Measurements from ENCODE around the gene TYMS. TPM values are rescaled to one million over a fixed set of nuclear protein-coding genes. Genes with fewer than 3 reads are reported as not detected.

Gene TYMS
- total RNA-seq, 2 experiments from 2014 or later: 324 to 329 TPM

DNA sequence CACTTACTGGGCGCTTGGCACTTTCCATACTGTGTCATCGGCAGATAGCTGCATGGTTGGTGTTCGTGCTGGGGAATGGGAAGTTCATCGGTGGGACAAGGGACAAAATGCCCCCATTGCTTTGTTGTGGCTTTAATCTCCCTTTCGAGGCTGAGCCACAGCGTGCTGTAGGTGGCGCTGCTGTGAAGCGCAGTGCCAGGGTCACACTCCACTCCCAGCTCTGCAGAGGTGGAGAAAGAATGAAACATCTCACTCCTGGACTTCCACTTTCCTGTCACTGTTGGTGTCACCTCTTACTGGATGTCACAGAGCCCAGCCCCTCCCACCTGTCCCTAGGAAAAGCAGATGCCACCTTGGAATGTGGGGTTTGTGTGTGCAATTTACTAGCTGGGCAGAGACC is 8.7 kb downstream of the TYMS start:
- ATAC-seq (peak; percentile 34), DNase-seq (no peak)
- H3K9me3 Mint-ChIP-seq: peaks cover 11% of the 10 kb centered on the region
- TF ChIP-seq CTCF (IDR thresholded peaks at IDR 0.05): no peak
- ChIA-PET CTCF (no interaction called here), POLR2A (no interaction called here)
- no peaks in the 10 kb centered on the region for H3K27me3 Mint-ChIP-seq
- H3K4me1 Mint-ChIP-seq (ENCODE audit: low read depth): peaks cover 6% of the 10 kb centered on the region
- H3K27ac Mint-ChIP-seq: no peak overlapping the region
- intact Hi-C loops (cut with micrococcal nuclease): no loop called here
- H3K36me3 Mint-ChIP-seq (ENCODE audit: low read depth): peaks cover 54% of the 10 kb centered on the region
- no peak overlapping the region for H3K4me3 Mint-ChIP-seq

DNA sequence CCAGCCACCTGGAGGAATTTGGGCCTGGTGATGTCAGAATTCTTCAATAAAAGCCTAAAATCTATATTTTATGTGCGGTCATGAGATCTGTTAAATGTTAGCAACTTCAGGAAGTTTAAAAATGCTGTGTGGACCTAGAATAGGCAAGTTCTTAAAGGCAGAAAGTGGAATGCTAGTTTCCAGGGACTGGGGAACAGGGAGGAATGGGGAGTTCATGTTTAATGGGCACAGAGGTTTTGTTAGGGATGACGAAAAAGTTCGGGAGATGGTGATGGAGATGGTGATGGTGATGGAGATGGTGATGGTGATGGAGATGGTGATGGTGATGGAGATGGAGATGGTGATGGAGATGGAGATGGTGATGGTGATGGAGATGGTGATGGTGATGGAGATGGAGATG is 9.2 kb downstream of the TYMS start:
- no peak for TF ChIP-seq CTCF (IDR thresholded peaks at IDR 0.05)
- Mint-ChIP-seq H3K36me3 (ENCODE audit: low read depth) (peaks cover 54% of the 10 kb centered on the region), H3K27ac (no peak overlapping the region), H3K4me1 (ENCODE audit: low read depth) (peaks cover 6% of the 10 kb centered on the region), H3K27me3 (no peaks in the 10 kb centered on the region), H3K9me3 (peaks cover 8% of the 10 kb centered on the region), H3K4me3 (no peak overlapping the region)
- ChIA-PET CTCF (no interaction called here), POLR2A (no interaction called here)
- no peak for DNase-seq
- intact Hi-C loops (cut with micrococcal nuclease): no loop called here
- no peak for ATAC-seq

DNA sequence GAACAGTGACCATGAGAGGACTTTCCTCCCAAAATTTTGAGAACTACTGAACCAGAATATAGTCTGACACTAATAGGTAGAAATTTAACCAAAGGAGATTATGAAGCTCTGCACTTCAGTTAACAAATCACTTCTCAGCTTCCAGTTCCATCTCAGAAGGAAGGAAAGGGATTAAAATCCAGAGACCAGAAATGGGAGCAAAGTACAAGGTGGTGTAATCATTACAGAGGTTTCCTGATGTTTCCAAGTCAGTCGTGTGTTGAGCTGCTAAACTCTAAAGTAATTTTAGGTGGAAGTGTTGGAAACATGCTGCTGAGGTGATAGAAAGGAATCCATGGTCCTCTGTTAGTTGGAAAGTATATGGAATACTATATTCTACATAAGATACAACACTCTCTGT is 10.8 kb downstream of the TYMS start:
- intact Hi-C loops (cut with micrococcal nuclease): no loop called here
- Mint-ChIP-seq H3K36me3 (ENCODE audit: low read depth) (peaks cover 59% of the 10 kb centered on the region), H3K9me3 (peaks cover 4% of the 10 kb centered on the region)

DNA sequence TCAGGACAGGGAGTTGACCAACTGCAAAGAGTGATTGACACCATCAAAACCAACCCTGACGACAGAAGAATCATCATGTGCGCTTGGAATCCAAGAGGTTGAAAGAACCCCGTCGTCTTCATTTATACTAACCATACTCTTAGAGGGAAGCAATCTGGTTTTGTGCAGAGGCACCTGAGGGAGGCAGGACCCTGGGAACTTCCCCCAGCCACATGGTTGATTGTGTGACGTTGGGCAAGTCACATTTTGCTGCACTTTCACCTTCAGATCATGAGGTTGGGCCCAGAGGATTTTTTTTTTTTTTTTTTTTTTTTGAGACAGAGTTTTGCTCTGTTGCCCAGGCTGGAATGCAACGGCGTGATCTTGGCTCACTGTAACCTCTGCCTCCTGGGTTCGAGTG is 11.6 kb downstream of the TYMS start:
- ChIA-PET POLR2A (interaction anchor here (1.4 to 4.7 kb wide), 2 partner anchors 10 to 17 kb away, joined by 3 to 41 read pairs; partner anchors contain the start of gene TYMS), CTCF (no interaction called here)
- H3K36me3 Mint-ChIP-seq (ENCODE audit: low read depth): peaks cover 63% of the 10 kb centered on the region
- no peak overlapping the region for H3K27ac Mint-ChIP-seq
- no peak for ATAC-seq
- no peak for TF ChIP-seq CTCF (IDR thresholded peaks at IDR 0.05)
- H3K27me3 Mint-ChIP-seq: no peaks in the 10 kb centered on the region
- peaks cover 4% of the 10 kb centered on the region for H3K9me3 Mint-ChIP-seq
- intact Hi-C loops (cut with micrococcal nuclease): no loop called here
- H3K4me1 Mint-ChIP-seq (ENCODE audit: low read depth): peaks cover 6% of the 10 kb centered on the region
- no peak overlapping the region for H3K4me3 Mint-ChIP-seq
- no peak for DNase-seq

More for the DNA sequence above, 10.8 kb downstream of the TYMS start:
- Mint-ChIP-seq H3K4me1 (ENCODE audit: low read depth) (peaks cover 6% of the 10 kb centered on the region), H3K27me3 (no peaks in the 10 kb centered on the region), H3K4me3 (no peak overlapping the region), H3K27ac (no peak overlapping the region)
- TF ChIP-seq CTCF (IDR thresholded peaks at IDR 0.05): no peak
- ChIA-PET CTCF (interaction anchor here (1.3 kb wide), 1 partner anchor 10 kb away, joined by 4 read pairs; no protein-coding TSS in a partner anchor), POLR2A (interaction anchor here (0.6 to 4.7 kb wide), 5 partner anchors 9 to 92 kb away, joined by 3 to 41 read pairs (median 4); partner anchors contain the start of gene TYMS)
- DNase-seq: no peak
- no peak for ATAC-seq

DNA sequence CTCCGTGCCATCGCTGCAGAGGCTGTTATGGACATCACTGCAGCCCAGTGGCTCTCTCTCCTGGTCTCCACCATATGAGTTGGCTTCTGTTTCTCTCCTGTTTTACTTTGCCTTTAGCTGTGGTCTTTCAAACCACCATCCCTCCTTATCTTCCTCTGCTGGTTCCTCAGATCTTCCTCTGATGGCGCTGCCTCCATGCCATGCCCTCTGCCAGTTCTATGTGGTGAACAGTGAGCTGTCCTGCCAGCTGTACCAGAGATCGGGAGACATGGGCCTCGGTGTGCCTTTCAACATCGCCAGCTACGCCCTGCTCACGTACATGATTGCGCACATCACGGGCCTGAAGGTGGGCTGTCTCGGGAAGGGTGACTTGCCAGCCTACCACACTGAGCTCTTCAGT is 13.1 kb downstream of the TYMS start:
- peaks cover 4% of the 10 kb centered on the region for H3K9me3 Mint-ChIP-seq
- H3K36me3 Mint-ChIP-seq (ENCODE audit: low read depth): peaks cover 70% of the 10 kb centered on the region
- H3K27ac Mint-ChIP-seq: no peak overlapping the region
- ChIA-PET POLR2A (interaction anchor here (0.7 to 4.7 kb wide), 6 partner anchors 9 to 133 kb away, joined by 3 to 41 read pairs (median 5); partner anchors contain the start of gene TYMS), CTCF (interaction anchor here (1.1 to 2.1 kb wide), 3 partner anchors 10 to 46 kb away, joined by 4 to 6 read pairs (median 4); no protein-coding TSS in a partner anchor)
- intact Hi-C loops (cut with micrococcal nuclease): no loop called here
- no peaks in the 10 kb centered on the region for H3K27me3 Mint-ChIP-seq
- no peak for ATAC-seq
- no peak for TF ChIP-seq CTCF (IDR thresholded peaks at IDR 0.05)
- peaks cover 6% of the 10 kb centered on the region for H3K4me1 Mint-ChIP-seq (ENCODE audit: low read depth)
- DNase-seq: no peak
- H3K4me3 Mint-ChIP-seq: no peak overlapping the region
